ENCODE results near the gene MRPS18A.

DNA sequence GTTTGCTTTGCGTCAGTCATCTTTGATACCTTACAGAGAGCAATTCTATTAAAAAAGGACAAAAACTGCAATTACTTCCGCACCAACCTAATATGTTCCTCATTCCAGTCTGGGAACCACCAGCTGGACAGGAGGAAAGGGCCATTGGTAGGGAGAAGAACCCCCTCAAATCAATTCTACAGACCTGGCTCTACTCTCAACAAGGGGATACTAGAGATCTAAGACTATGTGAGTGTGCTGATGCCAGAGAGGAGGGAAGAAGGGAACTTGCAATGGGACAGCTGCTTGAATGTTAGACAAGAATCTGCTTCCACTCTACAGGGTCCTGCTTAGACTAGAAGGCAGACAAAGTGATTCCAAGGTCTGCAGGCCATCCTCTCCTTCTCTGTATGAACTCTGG lies 13.3 kb downstream of the MRPS18A start:
- TF ChIP-seq EZH2 (IDR thresholded peaks at IDR 0.05; ENCODE audit: insufficient read depth, poor library complexity, severe bottlenecking) (no peak), EZH2phosphoT487 (IDR thresholded peaks at IDR 0.05; ENCODE audit: insufficient read depth, low read depth) (no peak)

Measured in GM23248 (cell line).